ENCODE data around the gene PDZD2. TPM values are rescaled to one million over a fixed set of nuclear protein-coding genes. Genes with fewer than 3 reads are reported as not detected.

Gene PDZD2
- total RNA-seq, 1 experiment from 2014 or later: 23.0 TPM

DNA sequence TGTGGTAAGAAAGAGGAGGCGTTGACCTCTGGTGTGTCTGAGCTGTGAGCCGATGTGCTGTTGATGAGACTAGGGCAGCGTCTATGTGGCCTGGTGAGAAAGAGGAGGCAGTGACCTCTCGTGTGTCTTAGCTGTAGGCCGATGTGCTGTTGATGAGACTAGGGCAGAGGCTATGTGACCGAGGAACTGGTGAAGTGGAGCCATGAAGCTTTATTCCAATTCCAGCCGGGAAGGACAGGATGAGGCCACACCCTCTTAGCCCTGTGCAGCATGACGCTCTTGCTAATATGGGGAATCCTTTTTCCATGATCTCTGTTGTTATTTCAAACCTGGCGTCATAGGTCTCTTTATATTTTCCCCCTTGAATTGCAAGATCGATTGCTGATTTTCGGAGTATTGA is 362.8 kb downstream of the PDZD2 start:
- ChIA-PET CTCF (interaction anchor here (0.6 kb wide), 1 partner anchor 18 kb away, joined by 5 read pairs; no protein-coding TSS in a partner anchor), POLR2A (interaction anchor here (1.3 kb wide), 1 partner anchor 26 kb away, joined by 4 read pairs; no protein-coding TSS in a partner anchor)
- intact Hi-C loops (cut with micrococcal nuclease): no loop called here
- BruUV-seq (replicated peaks): no TSS peak
- Mint-ChIP-seq H3K27me3 (ENCODE audit: insufficient read depth, unreplicated experiment) (no peaks in the 10 kb centered on the region), H3K9me3 (ENCODE audit: unreplicated experiment) (no peaks in the 10 kb centered on the region), H3K36me3 (ENCODE audit: insufficient read depth, unreplicated experiment) (peaks cover 40% of the 10 kb centered on the region), H3K27ac (ENCODE audit: low read depth, unreplicated experiment) (no peak overlapping the region), H3K4me1 (ENCODE audit: insufficient read depth, unreplicated experiment) (peaks cover 14% of the 10 kb centered on the region), H3K4me3 (ENCODE audit: unreplicated experiment) (no peak overlapping the region)
- TF ChIP-seq, protein P1, sequence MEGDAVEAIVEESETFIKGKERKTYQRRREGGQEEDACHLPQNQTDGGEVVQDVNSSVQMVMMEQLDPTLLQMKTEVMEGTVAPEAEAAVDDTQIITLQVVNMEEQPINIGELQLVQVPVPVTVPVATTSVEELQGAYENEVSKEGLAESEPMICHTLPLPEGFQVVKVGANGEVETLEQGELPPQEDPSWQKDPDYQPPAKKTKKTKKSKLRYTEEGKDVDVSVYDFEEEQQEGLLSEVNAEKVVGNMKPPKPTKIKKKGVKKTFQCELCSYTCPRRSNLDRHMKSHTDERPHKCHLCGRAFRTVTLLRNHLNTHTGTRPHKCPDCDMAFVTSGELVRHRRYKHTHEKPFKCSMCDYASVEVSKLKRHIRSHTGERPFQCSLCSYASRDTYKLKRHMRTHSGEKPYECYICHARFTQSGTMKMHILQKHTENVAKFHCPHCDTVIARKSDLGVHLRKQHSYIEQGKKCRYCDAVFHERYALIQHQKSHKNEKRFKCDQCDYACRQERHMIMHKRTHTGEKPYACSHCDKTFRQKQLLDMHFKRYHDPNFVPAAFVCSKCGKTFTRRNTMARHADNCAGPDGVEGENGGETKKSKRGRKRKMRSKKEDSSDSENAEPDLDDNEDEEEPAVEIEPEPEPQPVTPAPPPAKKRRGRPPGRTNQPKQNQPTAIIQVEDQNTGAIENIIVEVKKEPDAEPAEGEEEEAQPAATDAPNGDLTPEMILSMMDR (IDR thresholded peaks at IDR 0.05; ENCODE audit: unreplicated experiment): no peak
- DNase-seq (ENCODE audit: unreplicated experiment): no peak

DNA sequence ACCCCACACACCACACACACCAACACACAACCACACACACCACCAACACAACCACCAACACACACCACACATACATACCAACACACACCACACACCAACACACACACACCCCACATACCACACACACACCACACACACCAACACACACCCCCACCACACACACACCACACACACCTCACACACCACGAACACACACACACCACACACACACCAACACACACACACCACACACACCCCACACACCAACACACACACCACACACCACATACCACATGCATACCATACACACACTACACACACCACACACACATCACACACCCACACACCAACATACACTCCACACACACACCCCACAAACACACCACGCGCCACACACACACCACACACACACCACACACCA is 363.8 kb downstream of the PDZD2 start:
- no peaks in the 10 kb centered on the region for H3K27me3 Mint-ChIP-seq (ENCODE audit: insufficient read depth, unreplicated experiment)

DNA sequence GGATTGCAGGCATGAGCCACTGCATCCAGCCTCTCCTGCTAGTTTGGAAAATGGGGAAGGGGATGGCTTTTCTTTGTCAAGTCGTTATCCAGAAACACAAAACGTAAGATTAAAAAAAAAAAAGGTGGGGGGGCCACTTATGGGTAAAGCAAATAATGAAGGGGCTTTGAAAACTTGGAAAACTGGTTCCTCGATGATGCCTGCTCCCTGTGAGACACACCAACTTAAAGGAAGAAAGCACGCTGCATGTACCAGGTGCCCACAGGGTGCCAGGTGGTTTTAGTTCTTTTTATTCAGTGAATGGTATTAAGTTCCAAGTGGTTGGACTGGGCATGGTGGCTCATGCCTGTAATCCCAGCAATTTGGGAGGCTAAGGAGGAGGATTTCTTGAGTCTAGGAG is 365.1 kb downstream of the PDZD2 start:
- Mint-ChIP-seq H3K27me3 (ENCODE audit: insufficient read depth, unreplicated experiment) (no peaks in the 10 kb centered on the region), H3K4me1 (ENCODE audit: insufficient read depth, unreplicated experiment) (no peaks in the 10 kb centered on the region), H3K4me3 (ENCODE audit: unreplicated experiment) (no peak overlapping the region), H3K27ac (ENCODE audit: low read depth, unreplicated experiment) (no peak overlapping the region), H3K36me3 (ENCODE audit: insufficient read depth, unreplicated experiment) (peaks cover 32% of the 10 kb centered on the region), H3K9me3 (ENCODE audit: unreplicated experiment) (no peaks in the 10 kb centered on the region)
- ChIA-PET POLR2A (interaction anchor here (1.4 kb wide), 1 partner anchor 24 kb away, joined by 5 read pairs; no protein-coding TSS in a partner anchor), CTCF (no interaction called here)
- TF ChIP-seq, protein P1 (IDR thresholded peaks at IDR 0.05; ENCODE audit: unreplicated experiment): no peak
- DNase-seq (ENCODE audit: unreplicated experiment): no peak
- no TSS peak for BruUV-seq (replicated peaks)
- intact Hi-C loops (cut with micrococcal nuclease): no loop called here

More for the DNA sequence above, 363.8 kb downstream of the PDZD2 start:
- DNase-seq (ENCODE audit: unreplicated experiment): no peak
- Mint-ChIP-seq H3K4me3 (ENCODE audit: unreplicated experiment) (no peak overlapping the region), H3K4me1 (ENCODE audit: insufficient read depth, unreplicated experiment) (peaks cover 7% of the 10 kb centered on the region), H3K27ac (ENCODE audit: low read depth, unreplicated experiment) (peak overlapping the region; percentile 28), H3K9me3 (ENCODE audit: unreplicated experiment) (no peaks in the 10 kb centered on the region), H3K36me3 (ENCODE audit: insufficient read depth, unreplicated experiment) (peaks cover 35% of the 10 kb centered on the region)
- TF ChIP-seq, protein P1 (IDR thresholded peaks at IDR 0.05; ENCODE audit: unreplicated experiment): no peak
- POLR2A ChIA-PET: no interaction called here
- intact Hi-C loops (cut with micrococcal nuclease): no loop called here
- CTCF ChIA-PET: no interaction called here
- no TSS peak for BruUV-seq (replicated peaks)

DNA sequence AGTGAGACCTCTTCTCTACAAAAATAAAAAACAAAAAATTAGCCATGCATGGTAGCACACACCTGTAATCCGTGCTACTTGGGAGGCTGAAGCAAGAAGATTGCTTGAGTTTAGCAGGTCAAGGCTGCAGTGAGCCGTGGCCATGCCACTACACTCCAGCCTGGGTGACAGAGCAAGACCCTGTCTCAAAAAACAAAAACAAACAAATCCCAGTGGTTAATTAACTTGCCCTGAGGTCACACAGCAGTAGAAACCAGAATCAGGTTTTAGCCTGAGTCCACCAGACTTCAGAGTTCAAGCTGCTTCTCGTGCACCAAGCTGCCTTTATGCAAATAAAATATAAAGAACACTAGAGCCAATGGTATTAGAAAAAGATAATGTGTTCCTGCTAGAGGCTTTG is 365.5 kb downstream of the PDZD2 start:
- CTCF ChIA-PET: no interaction called here
- BruUV-seq (replicated peaks): no TSS peak

More for the DNA sequence above, 365.5 kb downstream of the PDZD2 start:
- Mint-ChIP-seq H3K9me3 (ENCODE audit: unreplicated experiment) (no peaks in the 10 kb centered on the region), H3K27me3 (ENCODE audit: insufficient read depth, unreplicated experiment) (no peaks in the 10 kb centered on the region), H3K36me3 (ENCODE audit: insufficient read depth, unreplicated experiment) (peaks cover 32% of the 10 kb centered on the region), H3K4me3 (ENCODE audit: unreplicated experiment) (no peak overlapping the region), H3K27ac (ENCODE audit: low read depth, unreplicated experiment) (no peak overlapping the region), H3K4me1 (ENCODE audit: insufficient read depth, unreplicated experiment) (no peaks in the 10 kb centered on the region)
- intact Hi-C loops (cut with micrococcal nuclease): no loop called here
- POLR2A ChIA-PET: interaction anchor here (0.6 to 1.4 kb wide), 2 partner anchors 16 to 24 kb away, joined by 3 to 5 read pairs; no protein-coding TSS in a partner anchor
- DNase-seq (ENCODE audit: unreplicated experiment): no peak
- TF ChIP-seq, protein P1 (IDR thresholded peaks at IDR 0.05; ENCODE audit: unreplicated experiment): no peak
